ENCODE data around the gene SYT2. TPM values are rescaled to one million over a fixed set of nuclear protein-coding genes. Genes with fewer than 3 reads are reported as not detected.

Gene SYT2
- total and polyA plus RNA-seq, 4 donors, result 0.01 to 0.23 (median 0.03) TPM

- WGBS, 2 donors, result 74 to 78% methylated on average over 6 of the region's 6 CpGs
- no peak overlapping the region for H3K4me3 ChIP-seq
- DNase-seq, result no peak
- no peaks in the 10 kb centered on the region for H3K36me3 ChIP-seq (ENCODE audit: control insufficient read depth in 4 of 4, insufficient read depth in 4 of 4, low read length in 4 of 4)
- TF ChIP-seq CTCF (IDR thresholded peaks at IDR 0.05; ENCODE audit: control extremely low read depth, extremely low read depth), result no peak
- H3K27me3 ChIP-seq (ENCODE audit: control insufficient read depth in 3 of 3, insufficient read depth in 3 of 3, low read length in 2 of 3), result peaks cover 0 to 12% (median 10%) of the 10 kb centered on the region in 3 donors
- H3K9me3 ChIP-seq (ENCODE audit: control insufficient read depth in 4 of 4, insufficient read depth in 3 of 4, low read length in 3 of 4), result no peaks in the 10 kb centered on the region
- no peak overlapping the region for H3K9ac ChIP-seq (ENCODE audit: insufficient read depth in 1 of 2, low read length in 2 of 2)
- no peak overlapping the region for H3K27ac ChIP-seq (ENCODE audit: low read depth in 1 of 2, low read length in 1 of 2)
- no peak for ATAC-seq (ENCODE audit: insufficient read depth, low FRiP score)
- no peaks in the 10 kb centered on the region for H3K4me1 ChIP-seq (ENCODE audit: control insufficient read depth in 5 of 5, insufficient read depth in 5 of 5, low read length in 5 of 5)
Observed at GRCh38 chr1:202703191-202703590, 7.1 kb downstream of the SYT2 start.

GRCh38 chr1:202702088-202702487 is 8.2 kb downstream of the SYT2 start:
- no peak overlapping the region for H3K9ac ChIP-seq (ENCODE audit: insufficient read depth in 1 of 2, low read length in 2 of 2)
- DNase-seq (no peak), ATAC-seq (ENCODE audit: insufficient read depth, low FRiP score) (no peak)
- peaks cover 0 to 6% (median 4%) of the 10 kb centered on the region in 3 donors for H3K27me3 ChIP-seq (ENCODE audit: control insufficient read depth in 3 of 3, insufficient read depth in 3 of 3, low read length in 2 of 3)
- no peaks in the 10 kb centered on the region for H3K36me3 ChIP-seq (ENCODE audit: control insufficient read depth in 4 of 4, insufficient read depth in 4 of 4, low read length in 4 of 4)
- WGBS, 2 donors, result 58 to 77% methylated on average over 5 of the region's 5 CpGs
- no peak overlapping the region for H3K4me3 ChIP-seq
- no peaks in the 10 kb centered on the region for H3K9me3 ChIP-seq (ENCODE audit: control insufficient read depth in 4 of 4, insufficient read depth in 3 of 4, low read length in 3 of 4)
- no peak overlapping the region for H3K27ac ChIP-seq (ENCODE audit: low read depth in 1 of 2, low read length in 1 of 2)
- TF ChIP-seq CTCF (IDR thresholded peaks at IDR 0.05; ENCODE audit: control extremely low read depth, extremely low read depth), result no peak
- H3K4me1 ChIP-seq (ENCODE audit: control insufficient read depth in 5 of 5, insufficient read depth in 5 of 5, low read length in 5 of 5), result no peaks in the 10 kb centered on the region

GRCh38 chr1:202701200-202701599 is 9.1 kb downstream of the SYT2 start:
- no peak for TF ChIP-seq CTCF (IDR thresholded peaks at IDR 0.05; ENCODE audit: control extremely low read depth, extremely low read depth)
- WGBS, 2 donors, result 88 to 92% methylated on average over 3 of the region's 3 CpGs
- H3K4me3 ChIP-seq, result no peak overlapping the region
- DNase-seq (no peak), ATAC-seq (ENCODE audit: insufficient read depth, low FRiP score) (no peak)
- H3K9ac ChIP-seq (ENCODE audit: insufficient read depth in 1 of 2, low read length in 2 of 2), result no peak overlapping the region
- H3K36me3 ChIP-seq (ENCODE audit: control insufficient read depth in 4 of 4, insufficient read depth in 4 of 4, low read length in 4 of 4), result no peaks in the 10 kb centered on the region
- H3K9me3 ChIP-seq (ENCODE audit: control insufficient read depth in 4 of 4, insufficient read depth in 3 of 4, low read length in 3 of 4), result no peaks in the 10 kb centered on the region
- H3K4me1 ChIP-seq (ENCODE audit: control insufficient read depth in 5 of 5, insufficient read depth in 5 of 5, low read length in 5 of 5), result no peaks in the 10 kb centered on the region
- peaks cover 0 to 6% (median 4%) of the 10 kb centered on the region in 3 donors for H3K27me3 ChIP-seq (ENCODE audit: control insufficient read depth in 3 of 3, insufficient read depth in 3 of 3, low read length in 2 of 3)
- H3K27ac ChIP-seq (ENCODE audit: low read depth in 1 of 2, low read length in 1 of 2), result no peak overlapping the region

GRCh38 chr1:202700061-202700460 is 10.2 kb downstream of the SYT2 start:
- ATAC-seq (ENCODE audit: insufficient read depth, low FRiP score) (no peak), DNase-seq (no peak)
- TF ChIP-seq CTCF (IDR thresholded peaks at IDR 0.05; ENCODE audit: control extremely low read depth, extremely low read depth), result no peak
- H3K36me3 ChIP-seq (ENCODE audit: control insufficient read depth in 4 of 4, insufficient read depth in 4 of 4, low read length in 4 of 4), result no peaks in the 10 kb centered on the region
- no peaks in the 10 kb centered on the region for H3K4me1 ChIP-seq (ENCODE audit: control insufficient read depth in 5 of 5, insufficient read depth in 5 of 5, low read length in 5 of 5)
- peaks cover 2 to 6% (median 4%) of the 10 kb centered on the region in 3 donors for H3K27me3 ChIP-seq (ENCODE audit: control insufficient read depth in 3 of 3, insufficient read depth in 3 of 3, low read length in 2 of 3)
- no peaks in the 10 kb centered on the region for H3K9me3 ChIP-seq (ENCODE audit: control insufficient read depth in 4 of 4, insufficient read depth in 3 of 4, low read length in 3 of 4)
- WGBS, 2 donors, result 70 to 83% methylated on average over 5 of the region's 5 CpGs
- no peak overlapping the region for H3K27ac ChIP-seq (ENCODE audit: low read depth in 1 of 2, low read length in 1 of 2)
- H3K4me3 ChIP-seq, result no peak overlapping the region
- no peak overlapping the region for H3K9ac ChIP-seq (ENCODE audit: insufficient read depth in 1 of 2, low read length in 2 of 2)

All from lung (tissue), 12 donors.